GM12878 (cell line): Measurements from ENCODE around the gene ZMYND15.

Experiments
- EP300 ChIP-seq, 2 experiments: fragments of 150-350 bp in 1 of 2; IDR thresholded peaks; 2 replicates each; pipeline ENCODE4 v1.6.1; 2011 to 2012; ENCODE audit warnings: low read depth in 2 of 2, low read length in 2 of 2, borderline replicate concordance in 1 of 2, improper control_type of control experiment in 1 of 2, inconsistent platforms in 1 of 2; ENCODE audit not compliant: control insufficient read depth in 1 of 2
- NRF1 ChIP-seq: conservative IDR thresholded peaks from 2 replicates; pipeline ENCODE4 v1.6.1; 2011; ENCODE audit warnings: mild to moderate bottlenecking, low read depth, low read length, improper control_type of control experiment
- ZNF622 ChIP-seq: fragments of 450-650 bp; IDR thresholded peaks from 2 replicates; pipeline ENCODE4 v1.6.1; 2017; ENCODE audit warnings: mild to moderate bottlenecking, inconsistent platforms

GRCh38 chr17:4753392-4753791, 13.8 kb downstream of the ZMYND15 start:
- no peak for TF ChIP-seq EP300 (IDR thresholded peaks at IDR 0.05; ENCODE audit: borderline replicate concordance in 1 of 2, control insufficient read depth in 1 of 2, low read depth in 2 of 2, low read length in 2 of 2)
- no peak for TF ChIP-seq NRF1
- TF ChIP-seq ZNF622: no peak
